ENCODE results near the gene TMEM39A. TPM values are rescaled to one million over a fixed set of nuclear protein-coding genes. Genes with fewer than 3 reads are reported as not detected.
A peak's percentile ranks its signal among the peaks of the same experiment; 100 is the strongest.

The TMEM39A gene
- total and polyA plus RNA-seq, 2 donors from 2014 or later = 7.0 to 37.0 TPM

GRCh38 chr3:119497820-119498185 is 34.4 kb upstream of the TMEM39A start:
- peak overlapping the region; percentile 93 to 100 (median 99) for H3K4me3 ChIP-seq (ENCODE audit: low read length in 3 of 3)
- peak in 4 of 5 donors; percentile 15 to 45 (median 36) for DNase-seq
- no peaks in the 10 kb centered on the region for H3K9me3 ChIP-seq (ENCODE audit: control insufficient read depth in 2 of 3, insufficient read depth in 1 of 3, low read length in 3 of 3)
- no peak for FAIRE-seq
- no peaks in the 10 kb centered on the region for H3K27me3 ChIP-seq (ENCODE audit: control insufficient read depth, insufficient read depth, low read length)
- intact Hi-C loops (cut with DNase I) = no loop called here
- H3K36me3 ChIP-seq (ENCODE audit: control insufficient read depth in 2 of 3, insufficient read depth in 3 of 3, low read length in 3 of 3) = no peaks in the 10 kb centered on the region
- TF ChIP-seq CTCF (IDR thresholded peaks at IDR 0.05; ENCODE audit: borderline replicate concordance, extremely low read depth, insufficient read depth) = no peak
- H3K4me1 ChIP-seq (ENCODE audit: control insufficient read depth in 2 of 3, insufficient read depth in 2 of 3, low read depth in 1 of 3, low read length in 3 of 3) = peaks cover 2 to 15% (median 13%) of the 10 kb centered on the region in 3 donors
- peak overlapping the region; percentile 7 to 57 for H3K27ac ChIP-seq (ENCODE audit: low read depth in 2 of 2, low read length in 2 of 2)
- peak overlapping the region; percentile 35 to 99 (median 98) for H3K9ac ChIP-seq (ENCODE audit: low read length in 3 of 3)

GRCh38 chr3:119494597-119494996 is 31.2 kb upstream of the TMEM39A start:
- TF ChIP-seq CTCF (IDR thresholded peaks at IDR 0.05; ENCODE audit: borderline replicate concordance, extremely low read depth, insufficient read depth) = no peak
- no peak for FAIRE-seq
- Histone ChIP-seq H3K4me1 (ENCODE audit: control insufficient read depth in 2 of 3, insufficient read depth in 2 of 3, low read depth in 1 of 3, low read length in 3 of 3) (peaks cover 0 to 6% (median 2%) of the 10 kb centered on the region in 3 donors), H3K9ac (ENCODE audit: low read length in 3 of 3) (no peak overlapping the region), H3K36me3 (ENCODE audit: control insufficient read depth in 2 of 3, insufficient read depth in 3 of 3, low read length in 3 of 3) (no peaks in the 10 kb centered on the region), H3K9me3 (ENCODE audit: control insufficient read depth in 2 of 3, insufficient read depth in 1 of 3, low read length in 3 of 3) (no peaks in the 10 kb centered on the region), H3K27ac (ENCODE audit: low read depth in 2 of 2, low read length in 2 of 2) (no peak overlapping the region), H3K27me3 (ENCODE audit: control insufficient read depth, insufficient read depth, low read length) (no peaks in the 10 kb centered on the region), H3K4me3 (ENCODE audit: low read length in 3 of 3) (no peak overlapping the region)
- intact Hi-C loops (cut with DNase I) = no loop called here
- no peak for DNase-seq

- Histone ChIP-seq H3K27ac (ENCODE audit: low read depth in 2 of 2, low read length in 2 of 2) (no peak overlapping the region), H3K9me3 (ENCODE audit: control insufficient read depth in 2 of 3, insufficient read depth in 1 of 3, low read length in 3 of 3) (no peaks in the 10 kb centered on the region), H3K9ac (ENCODE audit: low read length in 3 of 3) (no peak overlapping the region), H3K4me3 (ENCODE audit: low read length in 3 of 3) (no peak overlapping the region), H3K4me1 (ENCODE audit: control insufficient read depth in 2 of 3, insufficient read depth in 2 of 3, low read depth in 1 of 3, low read length in 3 of 3) (peaks cover 0 to 6% (median 0%) of the 10 kb centered on the region in 3 donors), H3K27me3 (ENCODE audit: control insufficient read depth, insufficient read depth, low read length) (no peaks in the 10 kb centered on the region), H3K36me3 (ENCODE audit: control insufficient read depth in 2 of 3, insufficient read depth in 3 of 3, low read length in 3 of 3) (no peaks in the 10 kb centered on the region)
- DNase-seq (no peak), FAIRE-seq (no peak)
- intact Hi-C loops (cut with DNase I) = no loop called here
- no peak for TF ChIP-seq CTCF (IDR thresholded peaks at IDR 0.05; ENCODE audit: borderline replicate concordance, extremely low read depth, insufficient read depth)
These were observed 29.4 kb upstream of the TMEM39A start for GRCh38 chr3:119492810-119493209.

- Histone ChIP-seq H3K4me1 (ENCODE audit: control insufficient read depth in 2 of 3, insufficient read depth in 2 of 3, low read depth in 1 of 3, low read length in 3 of 3) (peaks cover 0 to 2% (median 0%) of the 10 kb centered on the region in 3 donors), H3K27ac (ENCODE audit: low read depth in 2 of 2, low read length in 2 of 2) (no peak overlapping the region), H3K27me3 (ENCODE audit: control insufficient read depth, insufficient read depth, low read length) (no peaks in the 10 kb centered on the region), H3K4me3 (ENCODE audit: low read length in 3 of 3) (no peak overlapping the region), H3K9me3 (ENCODE audit: control insufficient read depth in 2 of 3, insufficient read depth in 1 of 3, low read length in 3 of 3) (no peaks in the 10 kb centered on the region), H3K9ac (ENCODE audit: low read length in 3 of 3) (no peak overlapping the region), H3K36me3 (ENCODE audit: control insufficient read depth in 2 of 3, insufficient read depth in 3 of 3, low read length in 3 of 3) (no peaks in the 10 kb centered on the region)
- no peak for DNase-seq
- intact Hi-C loops (cut with DNase I) = no loop called here
- no peak for FAIRE-seq
- no peak for TF ChIP-seq CTCF (IDR thresholded peaks at IDR 0.05; ENCODE audit: borderline replicate concordance, extremely low read depth, insufficient read depth)
These were observed 28.7 kb upstream of the TMEM39A start for GRCh38 chr3:119492128-119492527.

Data from kidney (tissue), 14 donors.